Measurements from ENCODE around the gene SMAD1.
"Not testable (repeated sequence)": the region's sequence is repeated elsewhere in the genome, so short reads cannot be mapped to it uniquely, and the experiment has no call there.

Gene SMAD1

DNA sequence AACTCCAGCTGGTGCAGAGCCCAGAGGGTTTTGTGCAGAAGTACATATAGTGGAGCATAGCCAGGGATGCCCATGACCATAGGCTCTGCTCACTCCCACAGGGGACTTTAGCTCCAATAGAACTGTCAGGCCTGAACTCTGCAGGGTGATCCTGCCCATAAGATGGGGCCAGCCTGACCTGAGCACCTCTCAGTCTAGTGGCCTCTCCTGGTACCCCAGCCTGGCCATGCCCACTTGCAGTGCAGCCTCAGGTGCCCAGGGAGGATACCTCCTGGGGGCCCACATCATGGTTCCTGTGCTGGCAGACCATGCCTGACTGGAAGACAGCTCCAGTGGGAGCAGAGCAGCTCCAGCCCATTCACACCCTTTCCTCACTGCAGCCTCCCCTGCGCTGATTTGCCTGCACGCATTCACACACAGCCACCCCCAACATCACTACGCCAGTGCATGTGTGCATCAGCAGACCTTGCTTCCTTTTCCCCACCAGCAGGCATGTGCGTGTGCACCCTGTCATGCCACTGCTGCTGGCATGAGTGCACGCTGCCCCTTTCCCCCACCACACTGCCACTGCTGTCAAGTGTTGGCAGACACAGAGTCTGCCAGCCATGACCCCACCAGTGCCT, 84.5 kb downstream of the SMAD1 start:
- no peak for DNase-seq

DNA sequence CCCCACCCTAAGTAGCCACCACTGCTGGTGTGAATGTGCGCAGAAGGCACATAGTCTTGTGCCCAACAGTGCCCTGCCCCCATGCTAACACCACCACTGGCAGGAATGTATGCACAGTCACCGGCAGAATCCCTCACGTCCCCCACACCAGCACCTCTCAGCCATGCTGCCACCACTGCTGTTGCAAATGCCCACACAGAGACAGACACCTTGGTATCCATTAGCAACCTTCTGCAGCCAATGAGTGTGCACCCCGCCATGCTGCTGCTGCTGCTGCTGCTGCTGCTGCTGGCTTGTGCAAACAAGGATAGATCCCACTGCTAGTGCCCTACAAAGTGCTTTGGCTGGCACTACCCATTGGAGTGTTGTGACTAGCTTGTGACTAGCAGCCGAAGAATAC, 85.1 kb downstream of the SMAD1 start:
- no peak for DNase-seq

DNA sequence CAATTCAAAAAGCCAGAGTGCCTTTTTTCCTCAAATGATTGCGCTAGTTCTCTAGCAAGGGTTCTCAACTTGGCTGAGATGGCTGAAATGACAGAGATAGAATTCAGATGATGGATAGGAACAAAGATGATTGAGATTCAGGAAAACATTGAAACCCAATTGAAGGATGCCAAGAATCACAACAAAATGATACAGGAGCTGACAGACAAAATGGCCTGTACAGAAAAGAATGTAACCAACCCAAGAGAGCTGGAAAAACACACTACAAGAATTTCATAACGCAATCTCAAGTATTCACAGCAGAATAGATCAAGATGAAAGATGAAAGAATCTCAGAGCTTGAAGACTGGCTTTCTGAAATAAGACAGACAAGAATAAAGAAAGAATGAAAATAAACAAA, 85.9 kb downstream of the SMAD1 start:
- DNase-seq: no peak

DNA sequence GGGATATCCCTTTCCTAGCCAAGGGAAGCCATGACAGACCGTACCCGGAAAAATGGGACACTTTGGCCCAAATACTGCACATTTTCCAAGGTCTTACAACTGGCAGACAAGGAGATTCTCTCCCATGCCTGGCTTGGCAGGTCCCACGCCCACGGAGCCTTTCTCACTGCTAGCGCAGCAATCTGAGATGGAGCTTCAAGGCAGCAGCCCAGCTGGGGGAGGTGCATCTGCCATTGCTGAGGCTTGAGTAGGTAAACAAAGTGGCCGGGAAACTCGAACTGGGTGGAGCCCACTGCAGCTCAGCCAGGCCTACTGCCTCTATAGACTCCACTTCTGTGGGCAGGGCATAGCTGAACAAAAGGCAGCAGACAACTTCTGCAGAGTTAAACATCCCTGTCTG, 92.9 kb downstream of the SMAD1 start:
- DNase-seq: not testable (repeated sequence)

DNA sequence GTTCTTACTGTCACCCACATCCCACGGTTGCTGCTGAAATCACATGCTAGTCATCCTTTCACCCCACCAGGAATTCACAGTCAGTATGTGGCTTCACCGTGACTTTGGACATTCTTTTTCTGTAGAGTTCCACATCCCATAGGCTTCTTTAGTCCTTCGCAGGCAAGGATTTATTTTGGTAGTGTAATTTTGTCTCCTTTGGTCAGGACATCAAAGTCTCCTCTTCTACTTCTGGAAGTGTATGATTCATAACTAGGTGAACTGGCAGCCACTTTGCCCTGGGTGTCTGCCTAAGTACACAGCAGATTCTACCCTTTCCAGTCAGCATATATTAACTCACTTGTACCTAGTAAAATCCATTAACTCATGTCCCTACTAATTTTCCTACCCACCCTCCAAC, 99.3 kb downstream of the SMAD1 start:
- no peak for DNase-seq

DNA sequence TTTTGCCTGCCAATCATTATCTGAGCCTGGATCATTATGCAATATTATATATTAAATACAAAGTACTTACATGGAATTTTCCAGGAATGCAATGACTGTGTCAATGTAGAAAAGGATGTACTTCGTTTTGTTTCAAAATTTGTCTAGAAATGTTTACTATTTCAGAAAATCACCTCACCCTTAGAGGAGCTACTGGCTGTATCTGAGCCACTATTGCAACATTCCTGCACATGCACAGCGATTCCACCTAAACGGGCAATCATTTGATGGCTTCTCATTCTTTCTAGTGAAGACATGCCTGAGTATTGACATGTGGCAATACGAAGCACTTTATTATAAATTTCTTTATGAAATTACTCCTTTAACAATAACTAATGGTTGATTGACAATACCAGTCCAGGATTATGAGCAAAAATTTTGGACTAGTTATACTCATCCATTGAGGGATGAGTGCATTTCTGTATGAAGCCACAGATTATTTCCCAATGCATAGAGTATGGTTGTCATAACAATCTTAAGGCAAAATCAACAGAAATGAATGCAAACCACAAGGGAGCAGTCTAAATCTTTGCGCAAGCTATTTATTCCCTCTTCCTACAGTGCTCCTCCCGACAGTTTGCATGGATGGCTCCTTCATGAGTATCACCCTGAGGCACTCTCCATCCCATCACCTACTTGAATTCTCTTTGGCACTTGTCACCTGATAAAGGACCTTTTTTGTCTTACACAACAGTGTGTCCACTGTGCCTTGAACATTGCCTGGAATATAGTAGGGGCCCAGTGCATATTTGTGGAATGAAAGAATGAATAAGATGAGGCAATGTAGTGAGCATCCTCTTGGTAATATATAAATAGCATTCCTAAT, 101.8 kb downstream of the SMAD1 start:
- no peak for DNase-seq

DNA sequence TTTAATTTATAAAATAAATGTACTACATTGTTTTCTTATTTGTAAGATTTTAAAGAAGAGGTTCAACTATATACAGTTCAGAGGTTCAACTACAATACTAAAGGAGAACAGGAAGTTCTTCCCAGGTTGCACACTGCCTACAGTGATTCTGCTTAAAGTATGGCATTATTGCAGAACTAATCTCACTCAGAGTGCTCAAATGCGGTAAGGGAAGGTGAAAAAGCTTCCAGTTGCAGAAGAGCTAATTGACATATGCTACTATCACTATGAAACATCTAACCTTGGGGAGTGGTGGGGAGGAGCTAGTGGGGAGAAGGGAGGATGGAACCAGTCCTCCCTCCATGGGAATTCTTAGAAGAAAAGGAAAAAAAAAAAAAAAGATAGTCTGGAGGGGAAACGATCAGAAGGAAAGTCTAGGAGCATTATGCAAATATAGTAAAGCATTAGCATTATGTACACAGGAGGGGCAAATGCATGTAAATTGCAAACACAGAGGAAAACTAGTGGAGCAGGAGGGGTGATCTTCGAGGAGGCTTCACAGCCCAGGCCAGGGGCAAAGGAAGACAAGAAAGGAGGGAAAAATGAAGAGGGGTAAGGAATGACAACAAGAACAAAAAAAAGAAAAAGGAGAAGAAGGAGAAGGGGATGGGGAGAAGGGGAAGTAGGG, 105.6 kb downstream of the SMAD1 start:
- DNase-seq: no peak

DNA sequence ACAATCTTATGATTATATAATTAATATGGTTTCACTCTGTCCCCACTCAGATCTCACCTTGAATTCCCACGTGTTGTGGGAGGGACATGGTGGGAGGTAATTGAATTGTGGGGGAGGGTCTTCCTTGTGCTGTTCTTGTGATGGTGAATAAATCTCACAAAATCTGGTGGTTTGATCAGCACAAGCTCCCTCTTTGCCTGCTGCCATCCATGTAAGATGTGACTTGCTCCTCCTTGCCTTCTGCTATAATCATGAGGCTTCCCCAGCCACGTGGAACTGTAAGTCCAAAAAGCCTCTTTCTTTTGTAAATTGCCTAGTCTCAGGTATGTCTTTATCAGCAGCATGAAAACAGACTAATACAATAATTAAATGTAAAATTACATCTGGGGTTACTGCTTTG, 107.7 kb downstream of the SMAD1 start:
- DNase-seq: not testable (repeated sequence)

DNA sequence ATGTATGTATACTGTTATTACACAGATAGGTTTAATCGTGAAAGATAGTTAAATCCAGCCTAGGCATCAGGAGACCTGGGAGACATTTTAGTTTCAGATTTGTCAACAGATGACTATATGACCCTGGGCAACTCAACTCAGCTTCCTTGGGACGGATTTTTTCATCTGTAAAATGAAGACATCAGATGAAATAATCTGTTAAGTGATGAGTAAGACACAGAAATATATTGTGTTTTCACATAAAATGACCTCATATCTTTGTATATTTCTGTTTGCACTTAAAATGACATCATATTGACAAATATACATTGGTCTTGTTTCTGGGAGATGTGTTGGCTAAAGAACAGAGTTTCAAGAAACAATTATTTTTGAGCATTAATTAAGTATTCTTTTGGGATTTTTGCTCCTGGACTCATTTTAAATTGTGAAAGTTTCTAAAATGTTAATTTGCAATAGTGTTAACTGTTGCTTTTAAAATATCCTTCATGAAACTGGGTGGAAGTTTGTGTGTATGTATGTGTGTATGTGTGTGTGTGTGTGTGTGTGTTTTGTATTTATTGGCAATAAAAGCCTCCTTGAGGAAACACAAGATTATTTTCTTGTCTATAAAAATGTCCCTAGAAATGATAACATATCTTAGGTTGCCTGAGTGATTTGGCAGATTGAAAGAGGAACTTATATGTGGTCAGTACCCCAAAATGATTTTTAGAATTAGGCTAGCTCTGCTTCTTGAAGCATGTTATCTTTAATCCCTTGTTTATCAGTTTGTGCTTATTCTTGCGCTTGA, 108.5 kb downstream of the SMAD1 start:
- DNase-seq: no peak

DNA sequence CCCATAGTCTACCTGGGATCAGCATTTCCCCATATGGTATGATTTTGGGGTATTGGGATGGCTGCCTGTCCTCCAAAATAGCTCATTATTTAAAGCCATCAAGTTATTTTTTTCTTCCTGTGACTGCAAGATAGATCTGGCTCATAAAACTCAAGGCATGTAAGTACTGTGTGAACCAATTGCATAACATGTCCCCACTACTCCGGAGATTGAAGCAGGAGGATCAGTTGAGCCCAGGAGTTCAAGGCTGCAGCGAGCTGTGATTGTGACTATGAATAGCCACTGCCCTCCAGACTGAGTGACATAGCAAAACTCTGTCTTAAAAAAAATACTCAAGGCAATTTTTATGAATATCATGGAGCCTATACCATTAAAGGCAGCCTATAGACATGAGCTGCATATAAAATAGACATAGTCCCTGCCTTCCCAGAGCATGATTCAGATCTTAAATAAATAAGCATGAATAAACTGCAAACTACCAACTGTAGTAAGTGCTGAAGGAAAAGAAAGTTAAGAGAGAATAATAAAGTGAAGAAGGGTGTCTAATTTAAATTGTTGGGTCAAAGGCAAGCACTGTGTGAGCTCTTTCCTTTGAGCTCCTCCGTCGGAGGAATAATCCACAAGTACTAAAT, 120.6 kb downstream of the SMAD1 start:
- no peak for DNase-seq

DNA sequence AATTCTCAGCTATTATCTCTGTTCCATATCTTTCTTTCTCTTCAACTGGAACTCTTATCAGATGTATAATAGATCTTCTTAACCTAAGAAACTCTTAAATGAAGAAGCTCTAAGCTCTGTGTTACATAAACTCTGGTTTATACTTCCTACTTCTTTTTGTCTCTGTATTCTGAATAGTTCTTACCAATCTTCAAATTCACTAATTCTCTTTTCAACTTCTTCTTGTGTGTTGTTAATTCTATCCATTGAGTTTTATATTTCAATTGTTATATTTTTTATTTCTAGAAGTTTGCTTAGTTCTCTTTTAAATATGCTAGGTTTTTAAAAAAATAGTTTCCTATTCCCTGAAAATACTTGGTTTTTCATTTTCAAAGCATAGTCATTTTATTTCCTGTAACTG, 124.3 kb downstream of the SMAD1 start:
- DNase-seq: no peak

All from SW 1271 (cell line).